ENCODE data around the gene GNAZ. TPM values are rescaled to one million over a fixed set of nuclear protein-coding genes. Genes with fewer than 3 reads are reported as not detected.

Gene GNAZ
- total and polyA plus RNA-seq, 2 of the 8 experiments (the other 6 are each of a cell fraction or from before 2014, with no cell fraction given), result 6.6 to 9.6 TPM

DNA sequence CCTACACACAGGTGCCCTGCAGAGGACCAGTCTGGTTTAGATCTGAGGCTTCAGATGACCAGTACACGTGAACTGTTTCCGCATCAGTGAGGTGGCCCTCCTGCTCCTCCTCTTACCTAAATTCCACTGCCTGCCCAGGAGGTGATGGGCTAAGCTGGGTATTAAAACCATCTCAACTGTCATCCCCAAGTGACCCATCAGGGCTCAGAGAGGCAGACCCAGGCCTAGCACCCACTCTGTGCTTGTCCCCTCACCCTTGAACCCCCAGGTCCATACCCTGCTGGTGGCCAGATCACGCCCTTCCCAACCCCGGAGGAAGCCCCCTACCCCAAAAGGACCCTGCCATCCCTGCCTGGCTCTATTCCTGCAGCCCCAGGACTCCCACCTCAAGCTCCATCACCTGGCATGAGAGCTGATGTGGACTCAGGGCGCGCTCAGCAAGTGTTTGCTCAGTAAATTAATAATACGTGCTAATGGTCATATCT is 50.1 kb downstream of the GNAZ start:
- FAIRE-seq, result no peak
- Histone ChIP-seq H2AK5ac (ENCODE audit: low read depth, low read length) (no peak overlapping the region), H3K9ac (replicated peaks in 1 of 4; ENCODE audit: extremely low read depth in 1 of 4, low read depth in 3 of 4, low read length in 3 of 4) (no peak overlapping the region), H3K4me1 (replicated peaks in 1 of 4; ENCODE audit: control insufficient read depth in 3 of 4, insufficient read depth in 4 of 4, low read length in 3 of 4) (peaks cover 0 to 10% (median 4%) of the 10 kb centered on the region in 4 experiments; a peak in 3 of 7 replicates), H3K56ac (replicated peaks; ENCODE audit: insufficient read length, low read depth, low read length) (no peak overlapping the region), H2BK12ac (ENCODE audit: low read depth, low read length) (no peak overlapping the region), H4K8ac (ENCODE audit: extremely low read depth, insufficient read depth, low read length) (no peak overlapping the region), H3K4me3 (ENCODE audit: extremely low read depth in 1 of 4, insufficient read depth in 2 of 4, low read depth in 3 of 4, low read length in 4 of 4) (no peak overlapping the region), H3K36me3 (ENCODE audit: control insufficient read depth in 2 of 4, insufficient read depth in 4 of 4, low read length in 3 of 4) (no peaks in the 10 kb centered on the region; a peak in 2 of 8 replicates), H3K18ac (ENCODE audit: extremely low read depth, low read length) (no peak overlapping the region), H3K79me1 (ENCODE audit: low read depth, low read length) (no peaks in the 10 kb centered on the region), H2AFZ (ENCODE audit: low read length) (no peak overlapping the region), H2BK15ac (ENCODE audit: low read length) (no peak overlapping the region), H3K4ac (replicated peaks; ENCODE audit: insufficient read length, low read depth, low read length) (no peak overlapping the region), H2BK120ac (replicated peaks; ENCODE audit: low read depth, low read length) (no peak overlapping the region), H3K27me3 (replicated peaks in 1 of 4; ENCODE audit: control insufficient read depth in 3 of 4, extremely low read depth in 1 of 4, insufficient read depth in 3 of 4, low read length in 3 of 4) (peaks cover 0 to 11% (median 3%) of the 10 kb centered on the region in 4 experiments; a peak in 3 of 7 replicates), H4K20me1 (replicated peaks in 1 of 2; ENCODE audit: control insufficient read depth in 1 of 2, insufficient read depth in 2 of 2, low read length in 2 of 2) (peaks cover 3 to 4% of the 10 kb centered on the region in 2 experiments), H3K9me3 (ENCODE audit: insufficient read depth in 2 of 2, low read depth in 1 of 2, low read length in 1 of 2) (no peaks in the 10 kb centered on the region), H3K23me2 (ENCODE audit: low read depth, low read length) (no peaks in the 10 kb centered on the region), H4K91ac (replicated peaks; ENCODE audit: insufficient read length, low read length) (no peak overlapping the region), H3K14ac (ENCODE audit: insufficient read length) (no peak overlapping the region), H4K5ac (ENCODE audit: insufficient read length, low read depth, low read length) (no peak overlapping the region), H3K27ac (ENCODE audit: low read depth, low read length) (no peak overlapping the region), H3K79me2 (ENCODE audit: control insufficient read depth in 1 of 2, insufficient read depth in 2 of 2, low read length in 2 of 2) (no peaks in the 10 kb centered on the region), H2BK20ac (ENCODE audit: low read length) (no peak overlapping the region), H2BK5ac (ENCODE audit: low read depth, low read length) (no peak overlapping the region), H3K23ac (ENCODE audit: insufficient read length) (no peak overlapping the region), H3K4me2 (ENCODE audit: insufficient read depth in 1 of 2, low read depth in 2 of 2, low read length in 2 of 2) (no peak overlapping the region)
- ChIA-PET POLR2A (ENCODE audit: partially characterized antibody) (interaction anchor here (0.8 to 1.5 kb wide), 2 partner anchors 25 to 34 kb away, joined by 3 read pairs; no protein-coding TSS in a partner anchor), CTCF (ENCODE audit: partially characterized antibody) (interaction anchor here (0.7 to 24.3 kb wide), 12 partner anchors 7 to 690 kb away, joined by 3 to 384 read pairs (median 4); partner anchors contain the start of gene GNAZ)
- no peak for DNase-seq (ENCODE audit: low read depth in 1 of 2, low spot score in 2 of 2)
- 99% methylated on average over 7 of the region's 7 CpGs; no CpG with 5 or more reads in 1 of the 2 experiments for WGBS, 2 experiments (ENCODE audit: extremely low coverage in 1 of 2, insufficient coverage in 1 of 2, insufficient read length in 1 of 2, insufficient replicate concordance in 2 of 2, low coverage in 1 of 2, low lambda C conversion rate in 2 of 2, missing lambda C conversion rate in 1 of 2)
- TF ChIP-seq POLR2AphosphoS5 (IDR thresholded peaks at IDR 0.05; ENCODE audit: low read depth, low read length) (no peak), JUND (IDR thresholded peaks at IDR 0.05; ENCODE audit: low read length) (no peak), SRF (IDR thresholded peaks at IDR 0.05; ENCODE audit: low read depth, low read length) (no peak), GTF2F1 (IDR thresholded peaks at IDR 0.05; ENCODE audit: borderline replicate concordance, low read depth, low read length) (no peak), POU5F1 (IDR thresholded peaks at IDR 0.05; ENCODE audit: low read depth, low read length) (no peak), ATF2 (IDR thresholded peaks at IDR 0.05; ENCODE audit: low read length) (no peak), TCF12 (IDR thresholded peaks at IDR 0.05; ENCODE audit: low read depth, low read length) (no peak), USF2 (IDR thresholded peaks at IDR 0.05; ENCODE audit: low read length) (no peak), SP4 (IDR thresholded peaks at IDR 0.05; ENCODE audit: low read length) (no peak), CBX5 (IDR thresholded peaks at IDR 0.05; ENCODE audit: low read depth, low read length) (no peak)
- TF ChIP-seq, protein P1, sequence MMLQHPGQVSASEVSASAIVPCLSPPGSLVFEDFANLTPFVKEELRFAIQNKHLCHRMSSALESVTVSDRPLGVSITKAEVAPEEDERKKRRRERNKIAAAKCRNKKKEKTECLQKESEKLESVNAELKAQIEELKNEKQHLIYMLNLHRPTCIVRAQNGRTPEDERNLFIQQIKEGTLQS (IDR thresholded peaks at IDR 0.05; ENCODE audit: insufficient read depth, low read depth, low read length), result no peak
